NCI-H1092 (cell line): ENCODE results near the gene ABLIM1.

Source experiments
- DNase-seq: peaks from one replicate; lab custom pipeline; 2025; lab: John Stamatoyannopoulos, UW

ABLIM1 gene

GRCh38 chr10:114646426-114646825 is 11.6 kb downstream of the ABLIM1 start:
- no peak for DNase-seq

GRCh38 chr10:114645706-114646105 is 12.4 kb downstream of the ABLIM1 start:
- no peak for DNase-seq

GRCh38 chr10:114643158-114643557 is 14.9 kb downstream of the ABLIM1 start:
- no peak for DNase-seq

DNA sequence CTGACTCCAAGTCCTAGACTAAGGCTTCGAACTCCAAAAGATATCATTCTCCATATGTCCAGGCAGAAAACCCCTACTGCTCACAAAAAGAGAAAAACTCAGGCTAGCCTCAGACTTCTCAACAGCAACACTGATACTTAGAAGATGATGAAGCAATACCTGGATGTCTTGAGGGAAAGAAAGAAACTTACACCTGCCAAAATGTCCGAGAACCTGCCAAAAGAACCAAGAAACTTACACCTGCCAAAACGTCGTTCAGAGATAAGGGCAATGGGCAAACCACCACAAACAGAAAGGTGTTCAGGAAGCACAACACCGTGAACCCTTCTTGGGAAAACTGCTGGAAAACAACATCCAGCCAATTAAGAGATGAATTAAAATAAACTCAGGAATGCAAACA is 15.3 kb downstream of the ABLIM1 start:
- no peak for DNase-seq

GRCh38 chr10:114638821-114639625 is 19.1 kb downstream of the ABLIM1 start:
- DNase-seq, result no peak

DNA sequence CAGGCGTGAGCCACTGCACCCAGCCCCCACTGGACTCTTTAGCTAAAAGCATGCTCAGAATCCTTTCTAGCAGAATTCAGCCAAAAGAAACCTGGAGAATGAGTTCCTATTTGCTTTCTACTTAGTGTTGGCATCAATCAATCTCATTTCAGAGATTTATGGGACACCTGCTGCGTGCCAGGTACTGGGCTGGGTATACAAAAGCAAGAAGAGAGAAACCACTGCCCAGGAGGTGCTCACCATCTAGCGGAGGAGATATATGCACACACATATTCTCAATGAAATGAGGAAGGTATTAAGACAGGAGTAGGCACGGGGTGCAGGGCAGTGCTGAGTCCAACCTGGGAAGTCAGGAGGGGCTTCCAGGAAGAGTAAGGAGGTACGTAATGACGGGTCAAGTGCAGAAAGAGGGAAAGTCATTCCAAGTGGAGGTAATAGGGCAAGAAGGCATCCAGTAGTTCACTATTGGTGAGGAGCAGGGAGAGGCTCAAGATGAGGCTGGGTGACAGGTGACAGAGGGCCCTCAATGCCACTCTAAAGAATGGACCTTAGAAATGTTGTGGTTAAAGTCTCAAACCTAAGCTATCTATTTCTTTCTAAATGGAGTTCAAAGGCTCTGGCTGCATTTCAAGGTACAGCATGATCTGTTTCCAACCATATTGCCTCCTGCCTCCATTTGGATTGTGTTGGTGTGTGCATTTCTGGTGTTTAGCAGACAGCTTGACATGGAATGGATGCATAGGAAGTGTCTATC is 22.1 kb downstream of the ABLIM1 start:
- no peak for DNase-seq

DNA sequence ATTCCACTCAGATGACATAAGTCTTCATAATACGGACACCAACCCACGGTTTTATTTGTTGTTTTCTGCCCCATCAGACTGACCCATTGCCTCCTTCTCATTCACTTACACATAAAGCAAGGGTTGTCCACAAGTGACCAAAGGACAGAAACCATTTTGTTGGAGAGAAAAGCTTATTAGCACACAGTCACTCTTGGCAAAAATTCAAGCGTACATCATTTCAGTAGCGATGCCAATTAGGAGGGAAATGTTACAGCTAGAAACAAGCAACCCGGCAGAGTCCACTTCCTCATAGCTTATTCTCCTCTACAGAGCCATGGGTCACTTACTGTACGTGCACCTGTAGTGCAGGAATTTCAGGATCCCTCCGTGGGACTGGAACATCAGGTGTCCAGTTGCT is 23.0 kb downstream of the ABLIM1 start:
- no peak for DNase-seq

DNA sequence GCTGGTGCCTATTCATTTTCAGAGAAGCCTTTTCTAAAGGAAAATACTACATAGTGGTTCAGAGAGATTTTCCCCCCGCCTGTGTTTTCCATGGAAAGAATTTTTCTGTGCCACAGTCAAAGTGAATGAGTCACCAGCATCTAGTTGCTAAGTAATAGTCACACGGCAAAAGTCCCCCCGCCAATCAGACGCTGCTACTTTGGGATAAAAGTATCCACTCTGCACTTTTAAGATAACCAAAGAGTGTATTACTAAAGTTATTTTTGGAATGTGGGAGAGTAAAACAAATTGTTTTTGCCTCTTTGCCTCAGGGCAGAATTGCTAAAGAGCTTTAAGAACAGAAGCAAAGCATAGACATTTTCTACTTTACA is 23.5 kb downstream of the ABLIM1 start:
- no peak for DNase-seq

- no peak for DNase-seq
Observed at GRCh38 chr10:114632869-114633715, 25.0 kb downstream of the ABLIM1 start.

GRCh38 chr10:114631666-114632417 is 26.2 kb downstream of the ABLIM1 start:
- DNase-seq, result no peak

GRCh38 chr10:114631090-114631665 is 26.9 kb downstream of the ABLIM1 start:
- no peak for DNase-seq

- no peak for DNase-seq
Observed at GRCh38 chr10:114629824-114630730, 28.0 kb downstream of the ABLIM1 start.

DNA sequence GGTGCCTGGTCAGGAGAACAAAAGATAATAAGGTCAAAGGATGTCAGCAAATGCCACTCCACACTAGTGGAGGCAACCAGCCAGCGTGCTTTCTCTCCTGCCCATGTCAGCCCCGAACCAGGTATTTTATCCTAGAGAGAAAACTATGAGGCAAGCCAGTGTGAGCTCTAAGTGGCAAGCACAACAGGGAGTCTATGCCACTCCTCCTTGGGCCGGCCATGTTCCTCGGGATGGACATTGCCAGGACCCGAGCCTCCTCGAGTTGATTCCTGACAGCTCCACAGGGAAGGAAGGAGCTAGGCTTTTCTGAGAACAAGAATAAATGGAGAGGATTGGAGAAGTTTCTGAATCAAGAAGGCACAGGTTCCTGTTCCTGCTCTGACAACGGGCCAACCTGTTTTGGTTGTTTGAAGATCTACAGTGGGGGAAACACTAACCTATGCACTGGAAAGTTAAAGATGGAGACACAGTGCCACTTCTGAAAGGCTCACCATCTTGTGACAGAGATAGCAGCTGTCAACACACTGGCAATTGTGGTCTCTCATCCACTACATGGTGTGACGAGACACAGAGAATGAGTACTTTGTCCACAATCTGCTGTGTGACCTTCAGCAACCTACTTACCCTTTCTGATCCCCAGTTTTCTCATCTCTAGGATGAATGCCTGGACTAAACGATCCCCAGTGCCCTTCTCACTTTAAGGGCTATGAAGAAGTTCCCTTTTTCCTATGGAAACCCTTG is 28.8 kb downstream of the ABLIM1 start:
- no peak for DNase-seq

GRCh38 chr10:114628106-114628505 is 30.0 kb downstream of the ABLIM1 start:
- DNase-seq, result no peak

DNA sequence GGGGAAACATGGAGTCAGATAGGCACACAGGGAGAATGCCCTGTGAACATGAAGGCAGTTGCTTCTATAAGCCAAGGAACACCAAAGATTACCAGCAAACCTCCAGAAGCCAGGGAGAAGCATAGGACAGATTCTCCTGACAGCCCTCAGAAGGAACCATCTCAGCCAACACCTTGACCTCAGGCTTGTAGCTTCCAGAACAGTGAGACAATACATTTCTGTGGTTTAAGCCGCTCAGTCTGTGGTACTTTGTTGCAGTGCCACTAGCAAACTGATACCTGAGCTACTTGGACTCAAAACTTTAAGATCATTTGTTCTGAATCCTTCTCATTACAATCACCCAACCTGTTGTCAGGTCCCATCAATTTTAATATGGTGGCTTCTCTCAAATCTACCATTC is 31.2 kb downstream of the ABLIM1 start:
- no peak for DNase-seq

GRCh38 chr10:114624951-114625780 is 32.9 kb downstream of the ABLIM1 start:
- DNase-seq, result no peak

- no peak for DNase-seq
Observed at GRCh38 chr10:114624422-114624821, 33.7 kb downstream of the ABLIM1 start.

GRCh38 chr10:114623661-114624294 is 34.3 kb downstream of the ABLIM1 start:
- DNase-seq, result no peak
